ENCODE measurements around the gene KCNA5.

GRCh38 chr12:5033883-5034282 is 9.8 kb upstream of the KCNA5 start:
- no peak for TF ChIP-seq CTCF (IDR thresholded peaks at IDR 0.05)
- TF ChIP-seq POLR2A (IDR thresholded peaks at IDR 0.05) = no peak

All from uterus (tissue), 2 donors.